HCT116 (cell line): ENCODE data around the gene FCHO2. TPM values are rescaled to one million over a fixed set of nuclear protein-coding genes. Genes with fewer than 3 reads are reported as not detected.

Experiments
- ATAC-seq: fragments of 200-7000 bp; cut with Tn5 transposase; 2 replicates; pipeline ENCODE4 v1.9.1; 2020; ENCODE audit warnings: mild to moderate bottlenecking, moderate library complexity
- BruUV-seq: library from RNA; stranded (reverse); fragments of 400-500 nt; replicated peaks from 2 replicates; lab custom pipeline; 2021; lab: Mats Ljungman, UMichigan
- CTCF ChIA-PET: fragments of 300-600 bp; sonication (Branson Sonifier 250); formaldehyde crosslinking; loops from one replicate; lab custom pipeline; 2021; ENCODE audit warnings: antibody characterized with exemption; lab: Charles Lee
- POLR2A ChIA-PET: fragments of 300-600, 350-600 bp; sonication (Branson Sonifier 250); formaldehyde crosslinking; loops from one replicate; lab custom pipeline; 2021; ENCODE audit warnings: antibody characterized with exemption; lab: Charles Lee
- RAD21 ChIA-PET, 2 experiments: fragments of 300-600 bp; sonication (Branson Sonifier 250); formaldehyde crosslinking; loops; one replicate each; lab custom pipeline; 2023; ENCODE audit warnings: low total read pairs in 2 of 2; ENCODE audit not compliant: uncharacterized antibody in 2 of 2, unreplicated experiment in 2 of 2, low non-redundant PET in 1 of 2; lab: Charles Lee
- DNase-seq: peaks from one replicate; pipeline ENCODE4 v3.0.0-alpha.2; 2010; ENCODE audit warnings: low read depth, low spot score
- H2AFZ ChIP-seq: fragments of 200-600 bp; shearing (Covaris generic), sonication (generic); 2 replicates; pipeline ENCODE4 v1.6.1; 2017; ENCODE audit warnings: low read depth, mixed run types, mixed read lengths, antibody characterized with exemption, low read length; ENCODE audit not compliant: poor library complexity, severe bottlenecking
- H3K27ac ChIP-seq: 2 replicates; pipeline ENCODE4 v1.5.1; 2012; ENCODE audit warnings: low read depth, low read length
- H3K27me3 ChIP-seq: fragments of 200-600 bp; sonication (generic); 2 replicates; pipeline ENCODE4 v1.6.1; 2016; ENCODE audit warnings: mixed run types, low read length, mixed read lengths; ENCODE audit not compliant: insufficient read depth
- H3K36me3 ChIP-seq, 2 experiments: fragments of 200-500 bp in 1 of 2; fragments of 200-600 bp in 1 of 2; sonication (Bioruptor generic) in 1 of 2; sonication (generic) in 1 of 2; 2 replicates each; pipeline versions ENCODE4 v1.5.1 to v1.6.1; 2014 to 2016; ENCODE audit warnings: low read length in 2 of 2, inconsistent platforms in 1 of 2, mixed read lengths in 1 of 2, mixed run types in 1 of 2; ENCODE audit not compliant: insufficient read depth in 2 of 2, control insufficient read depth in 1 of 2
- H3K4me1 ChIP-seq, 2 experiments: fragments of 200-600 bp in 1 of 2; sonication (generic) in 1 of 2; 2 replicates each; pipeline versions ENCODE4 v1.5.1 to v1.6.1; 2012 to 2017; ENCODE audit warnings: low read length in 2 of 2, inconsistent platforms in 1 of 2, mild to moderate bottlenecking in 1 of 2, mixed read lengths in 1 of 2, mixed run types in 1 of 2, moderate library complexity in 1 of 2; ENCODE audit not compliant: insufficient read depth in 2 of 2, control insufficient read depth in 1 of 2
- H3K4me2 ChIP-seq: fragments of 200-600 bp; sonication (generic); 2 replicates; pipeline ENCODE4 v1.6.1; 2017; ENCODE audit warnings: mixed run types, low read length, mixed read lengths
- H3K4me3 ChIP-seq, 2 experiments: fragments of 200-600 bp in 1 of 2; sonication (generic) in 1 of 2; replicated peaks in 1 of 2; 2 replicates each; pipeline ENCODE4 v1.5.1; 2011 to 2016; ENCODE audit warnings: low read length in 2 of 2, control low read depth in 1 of 2, low read depth in 1 of 2, mild to moderate bottlenecking in 1 of 2, mixed read lengths in 1 of 2, mixed run types in 1 of 2
- H3K79me2 ChIP-seq: fragments of 200-600 bp; sonication (generic); 2 replicates; pipeline ENCODE4 v1.6.1; 2017; ENCODE audit warnings: mild to moderate bottlenecking, mixed run types, low read length, moderate library complexity, mixed read lengths; ENCODE audit not compliant: insufficient read depth
- H3K9ac ChIP-seq: fragments of 200-600 bp; sonication (generic); 2 replicates; pipeline ENCODE4 v1.6.1; 2016; ENCODE audit warnings: low read length, mixed read lengths
- H3K9me2 ChIP-seq: fragments of 200-600 bp; sonication (generic), shearing (Covaris generic); 2 replicates; pipeline ENCODE4 v1.6.1; 2017; ENCODE audit warnings: mixed run types, mild to moderate bottlenecking, moderate library complexity; ENCODE audit not compliant: insufficient read depth
- H3K9me3 ChIP-seq, 2 experiments: fragments of 200-500 bp in 1 of 2; fragments of 200-600 bp in 1 of 2; sonication (Bioruptor generic) in 1 of 2; sonication (generic) in 1 of 2; 2 replicates each; pipeline ENCODE4 v1.6.1; 2014 to 2017; ENCODE audit warnings: low read length in 2 of 2, mixed read lengths in 2 of 2, inconsistent platforms in 1 of 2, low read depth in 1 of 2, mild to moderate bottlenecking in 1 of 2, mixed run types in 1 of 2, moderate library complexity in 1 of 2; ENCODE audit not compliant: control insufficient read depth in 1 of 2, insufficient read depth in 1 of 2
- H4K20me1 ChIP-seq: fragments of 200-600 bp; sonication (generic), shearing (Covaris generic); 2 replicates; pipeline ENCODE4 v1.6.1; 2017; ENCODE audit warnings: mixed run types, mild to moderate bottlenecking, moderate library complexity; ENCODE audit not compliant: insufficient read depth
- CEBPB ChIP-seq: IDR thresholded peaks from 2 replicates; pipeline ENCODE4 v1.6.1; 2012; ENCODE audit warnings: low read depth
- EGR1 ChIP-seq: IDR thresholded peaks from 2 replicates; pipeline ENCODE4 v1.6.1; 2012; ENCODE audit warnings: low read depth
- ELF1 ChIP-seq: IDR thresholded peaks from 2 replicates; pipeline ENCODE4 v1.6.1; 2012; ENCODE audit warnings: low read depth, borderline replicate concordance
- EZH2 ChIP-seq: fragments of 200-600 bp; sonication (generic); IDR thresholded peaks from 2 replicates; pipeline ENCODE4 v1.6.1; 2017; ENCODE audit warnings: antibody characterized with exemption, mixed run types
- EZH2phosphoT487 ChIP-seq: fragments of 200-600 bp; IDR thresholded peaks from 2 replicates; pipeline ENCODE4 v1.6.1; 2018; ENCODE audit warnings: antibody characterized with exemption, borderline replicate concordance
- FOSL1 ChIP-seq: IDR thresholded peaks from 2 replicates; pipeline ENCODE4 v1.6.1; 2012; ENCODE audit warnings: low read depth
- JUND ChIP-seq: IDR thresholded peaks from 2 replicates; pipeline ENCODE4 v1.6.1; 2012
- RAD21 ChIP-seq: IDR thresholded peaks from 2 replicates; pipeline ENCODE4 v1.6.1; 2012; ENCODE audit warnings: low read depth, mild to moderate bottlenecking
- SIN3A ChIP-seq: IDR thresholded peaks from 2 replicates; pipeline ENCODE4 v1.6.1; 2012; ENCODE audit warnings: low read depth
- SP1 ChIP-seq: IDR thresholded peaks from 2 replicates; pipeline ENCODE4 v1.6.1; 2012; ENCODE audit warnings: low read depth
- TCF7L2 ChIP-seq: IDR thresholded peaks from 2 replicates; pipeline ENCODE4 v1.7.0; 2011; ENCODE audit warnings: borderline replicate concordance, inconsistent platforms; ENCODE audit not compliant: insufficient read depth, insufficient read length; ENCODE audit errors: extremely low read depth
- intact Hi-C: fragments of 100-400 bp; cut with micrococcal nuclease; formaldehyde crosslinking; loops from 2 replicates; pipeline ENCODE4 v1.10.0; 2022
- total RNA-seq: library from RNA; stranded (reverse); gene quantifications from one replicate; pipeline ENCODE4 v1.2.1, GENCODE V29; 2021; ENCODE audit not compliant: unreplicated experiment
- TF ChIP-seq, protein P1 (sequence below), 3 experiments: fragments of 200-600 bp in 1 of 3; sonication (generic) in 1 of 3; IDR thresholded peaks in 2 of 3; conservative IDR thresholded peaks in 1 of 3; 2 replicates each; pipeline ENCODE4 v1.5.1; 2012 to 2017; ENCODE audit warnings: low read depth in 2 of 3, low read length in 2 of 3, antibody characterized with exemption in 1 of 3, borderline replicate concordance in 1 of 3, control low read depth in 1 of 3, mild to moderate bottlenecking in 1 of 3, mixed read lengths in 1 of 3, mixed run types in 1 of 3, moderate library complexity in 1 of 3; ENCODE audit not compliant: insufficient read depth in 1 of 3
- TF ChIP-seq, protein P2 (sequence below): IDR thresholded peaks from 2 replicates; pipeline ENCODE4 v1.6.1; 2012; ENCODE audit warnings: low read depth
- TF ChIP-seq, protein P3 (sequence below): IDR thresholded peaks from 2 replicates; pipeline ENCODE4 v1.6.1; 2012
- TF ChIP-seq, protein P4 (sequence below): IDR thresholded peaks from 2 replicates; pipeline ENCODE4 v1.6.1; 2012

FCHO2 gene
- total RNA-seq, 1 experiment from 2014 or later = 18.7 TPM

DNA sequence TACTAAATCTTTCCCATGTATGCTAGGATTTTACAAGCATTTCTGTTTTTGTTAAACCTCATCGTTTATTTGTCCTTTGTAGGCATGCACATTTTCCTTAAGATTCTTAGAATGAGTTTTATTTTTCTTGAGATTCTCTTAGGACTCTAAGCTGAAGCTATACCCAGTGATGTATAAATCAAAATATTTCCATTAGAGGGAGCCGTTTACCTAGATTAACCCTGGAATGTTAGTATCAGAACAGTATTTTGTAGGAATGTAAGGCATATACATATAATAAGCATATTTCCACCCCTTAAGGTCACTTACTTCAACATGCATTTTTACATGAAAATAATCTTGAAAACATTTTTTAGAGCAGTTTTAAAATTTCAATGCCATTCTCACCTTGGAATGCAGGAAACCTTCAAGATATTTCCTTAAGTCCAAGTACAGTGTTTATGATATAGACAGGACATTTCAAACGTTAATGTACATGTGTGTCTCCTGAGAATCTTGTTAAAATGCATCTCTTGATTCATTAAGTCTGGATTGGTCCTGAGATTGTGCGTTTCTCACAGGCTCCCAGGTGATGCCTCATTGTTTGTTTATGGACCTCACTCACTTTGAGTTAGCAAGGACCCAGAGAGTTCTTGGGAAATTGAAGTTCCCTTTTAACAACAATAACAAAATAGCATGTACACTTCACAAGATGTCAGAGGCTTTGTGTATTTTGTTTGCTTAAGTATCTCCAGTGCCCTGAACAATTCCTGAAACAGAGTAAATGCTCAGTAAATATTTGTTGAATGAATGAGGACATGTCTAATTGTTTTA, 34.9 kb upstream of the FCHO2 start (continued):
- TF ChIP-seq, protein P1, sequence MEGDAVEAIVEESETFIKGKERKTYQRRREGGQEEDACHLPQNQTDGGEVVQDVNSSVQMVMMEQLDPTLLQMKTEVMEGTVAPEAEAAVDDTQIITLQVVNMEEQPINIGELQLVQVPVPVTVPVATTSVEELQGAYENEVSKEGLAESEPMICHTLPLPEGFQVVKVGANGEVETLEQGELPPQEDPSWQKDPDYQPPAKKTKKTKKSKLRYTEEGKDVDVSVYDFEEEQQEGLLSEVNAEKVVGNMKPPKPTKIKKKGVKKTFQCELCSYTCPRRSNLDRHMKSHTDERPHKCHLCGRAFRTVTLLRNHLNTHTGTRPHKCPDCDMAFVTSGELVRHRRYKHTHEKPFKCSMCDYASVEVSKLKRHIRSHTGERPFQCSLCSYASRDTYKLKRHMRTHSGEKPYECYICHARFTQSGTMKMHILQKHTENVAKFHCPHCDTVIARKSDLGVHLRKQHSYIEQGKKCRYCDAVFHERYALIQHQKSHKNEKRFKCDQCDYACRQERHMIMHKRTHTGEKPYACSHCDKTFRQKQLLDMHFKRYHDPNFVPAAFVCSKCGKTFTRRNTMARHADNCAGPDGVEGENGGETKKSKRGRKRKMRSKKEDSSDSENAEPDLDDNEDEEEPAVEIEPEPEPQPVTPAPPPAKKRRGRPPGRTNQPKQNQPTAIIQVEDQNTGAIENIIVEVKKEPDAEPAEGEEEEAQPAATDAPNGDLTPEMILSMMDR (IDR thresholded peaks at IDR 0.05 in 2 of 3, conservative IDR thresholded peaks at IDR 0.05 in 1 of 3; ENCODE audit: borderline replicate concordance in 1 of 3, insufficient read depth in 1 of 3, low read depth in 2 of 3, low read length in 2 of 3) = peak; percentile 25 to 70 (median 66); a peak in 5 of 6 replicates
- no peak for TF ChIP-seq EZH2
- peak; percentile 84 for TF ChIP-seq RAD21

DNA sequence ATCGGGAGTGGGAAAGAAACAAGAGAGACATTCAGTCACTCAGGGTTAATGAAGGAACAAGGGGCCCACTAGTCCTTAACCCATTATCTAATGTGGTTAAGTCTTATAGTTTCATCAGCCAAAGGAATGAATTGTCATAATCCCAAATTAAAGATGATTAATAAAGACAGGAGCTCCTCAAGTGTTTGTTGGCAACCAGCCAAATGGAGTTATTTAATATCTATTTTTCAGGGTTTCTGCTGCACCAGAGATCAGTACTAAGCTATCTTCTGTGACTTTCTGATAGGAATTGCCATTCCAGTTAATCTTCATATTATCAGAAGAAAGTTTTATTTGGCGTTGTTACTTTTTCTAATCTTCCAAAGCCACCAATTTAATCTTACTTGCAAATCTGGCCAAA, 34.0 kb upstream of the FCHO2 start:
- DNase-seq = no peak
- BruUV-seq = no TSS peak
- H3K79me2 ChIP-seq = no peaks in the 10 kb centered on the region
- ChIA-PET RAD21 (interaction anchor here in 1 of 2 experiments (1.9 kb wide), 1 partner anchor 295 kb away, joined by 6 read pairs; no protein-coding TSS in a partner anchor), CTCF (interaction anchor here (2.6 kb wide), 1 partner anchor 295 kb away, joined by 24 read pairs; no protein-coding TSS in a partner anchor), POLR2A (no interaction called here)
- no peak overlapping the region for H3K9ac ChIP-seq
- H3K9me3 ChIP-seq = no peaks in the 10 kb centered on the region
- ATAC-seq = no peak
- no peaks in the 10 kb centered on the region for H3K9me2 ChIP-seq
- intact Hi-C loops = loop anchor here (2.0 to 10.0 kb wide), 5 partner anchors 153 to 870 kb away; no protein-coding TSS in a partner anchor
- no peak overlapping the region for H3K4me2 ChIP-seq
- H3K36me3 ChIP-seq = no peaks in the 10 kb centered on the region
- H3K4me3 ChIP-seq = no peak overlapping the region
- no peaks in the 10 kb centered on the region for H3K4me1 ChIP-seq
- H4K20me1 ChIP-seq = no peaks in the 10 kb centered on the region
- no peak overlapping the region for H2AFZ ChIP-seq
- no peaks in the 10 kb centered on the region for H3K27me3 ChIP-seq
- H3K27ac ChIP-seq = no peak overlapping the region
- no peak for TF ChIP-seq EZH2phosphoT487
- no peak for TF ChIP-seq CEBPB
- TF ChIP-seq JUND = no peak
- no peak for TF ChIP-seq SIN3A
- TF ChIP-seq RAD21 = no peak
- no peak for TF ChIP-seq TCF7L2
- TF ChIP-seq, protein P2, sequence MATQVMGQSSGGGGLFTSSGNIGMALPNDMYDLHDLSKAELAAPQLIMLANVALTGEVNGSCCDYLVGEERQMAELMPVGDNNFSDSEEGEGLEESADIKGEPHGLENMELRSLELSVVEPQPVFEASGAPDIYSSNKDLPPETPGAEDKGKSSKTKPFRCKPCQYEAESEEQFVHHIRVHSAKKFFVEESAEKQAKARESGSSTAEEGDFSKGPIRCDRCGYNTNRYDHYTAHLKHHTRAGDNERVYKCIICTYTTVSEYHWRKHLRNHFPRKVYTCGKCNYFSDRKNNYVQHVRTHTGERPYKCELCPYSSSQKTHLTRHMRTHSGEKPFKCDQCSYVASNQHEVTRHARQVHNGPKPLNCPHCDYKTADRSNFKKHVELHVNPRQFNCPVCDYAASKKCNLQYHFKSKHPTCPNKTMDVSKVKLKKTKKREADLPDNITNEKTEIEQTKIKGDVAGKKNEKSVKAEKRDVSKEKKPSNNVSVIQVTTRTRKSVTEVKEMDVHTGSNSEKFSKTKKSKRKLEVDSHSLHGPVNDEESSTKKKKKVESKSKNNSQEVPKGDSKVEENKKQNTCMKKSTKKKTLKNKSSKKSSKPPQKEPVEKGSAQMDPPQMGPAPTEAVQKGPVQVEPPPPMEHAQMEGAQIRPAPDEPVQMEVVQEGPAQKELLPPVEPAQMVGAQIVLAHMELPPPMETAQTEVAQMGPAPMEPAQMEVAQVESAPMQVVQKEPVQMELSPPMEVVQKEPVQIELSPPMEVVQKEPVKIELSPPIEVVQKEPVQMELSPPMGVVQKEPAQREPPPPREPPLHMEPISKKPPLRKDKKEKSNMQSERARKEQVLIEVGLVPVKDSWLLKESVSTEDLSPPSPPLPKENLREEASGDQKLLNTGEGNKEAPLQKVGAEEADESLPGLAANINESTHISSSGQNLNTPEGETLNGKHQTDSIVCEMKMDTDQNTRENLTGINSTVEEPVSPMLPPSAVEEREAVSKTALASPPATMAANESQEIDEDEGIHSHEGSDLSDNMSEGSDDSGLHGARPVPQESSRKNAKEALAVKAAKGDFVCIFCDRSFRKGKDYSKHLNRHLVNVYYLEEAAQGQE = no peak
- TF ChIP-seq, protein P3, sequence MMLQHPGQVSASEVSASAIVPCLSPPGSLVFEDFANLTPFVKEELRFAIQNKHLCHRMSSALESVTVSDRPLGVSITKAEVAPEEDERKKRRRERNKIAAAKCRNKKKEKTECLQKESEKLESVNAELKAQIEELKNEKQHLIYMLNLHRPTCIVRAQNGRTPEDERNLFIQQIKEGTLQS = no peak
- TF ChIP-seq EGR1 = no peak
- TF ChIP-seq, protein P4, sequence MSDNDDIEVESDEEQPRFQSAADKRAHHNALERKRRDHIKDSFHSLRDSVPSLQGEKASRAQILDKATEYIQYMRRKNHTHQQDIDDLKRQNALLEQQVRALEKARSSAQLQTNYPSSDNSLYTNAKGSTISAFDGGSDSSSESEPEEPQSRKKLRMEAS = no peak
- no peak for TF ChIP-seq FOSL1
- no peak for TF ChIP-seq ELF1
- TF ChIP-seq, protein P1 (IDR thresholded peaks at IDR 0.05 in 2 of 3, conservative IDR thresholded peaks at IDR 0.05 in 1 of 3; ENCODE audit: borderline replicate concordance in 1 of 3, insufficient read depth in 1 of 3, low read depth in 2 of 3, low read length in 2 of 3) = no peak
- TF ChIP-seq EZH2 = no peak
- TF ChIP-seq SP1 = no peak
